GM21423 (cell line): ENCODE results near the gene MBNL1.
"Not testable (repeated sequence)": the region's sequence is repeated elsewhere in the genome, so short reads cannot be mapped to it uniquely, and the experiment has no call there.

ENCODE experiments used
- ATAC-seq: cut with Tn5 transposase; IDR thresholded peaks from one replicate; pipeline ENCODE4 v1.9.1; 2021; ENCODE audit warnings: mild to moderate bottlenecking, moderate library complexity; ENCODE audit not compliant: unreplicated experiment

The MBNL1 gene

GRCh38 chr3:152438181-152438580, 169.5 kb downstream of the MBNL1 start:
- no peak for ATAC-seq

GRCh38 chr3:152438706-152439105, 170.0 kb downstream of the MBNL1 start:
- no peak for ATAC-seq

GRCh38 chr3:152440243-152440642, 171.5 kb downstream of the MBNL1 start:
- ATAC-seq = not testable (repeated sequence)

- ATAC-seq = no peak
Measured at GRCh38 chr3:152443212-152444023, 174.7 kb downstream of the MBNL1 start.

GRCh38 chr3:152444029-152444641, 175.4 kb downstream of the MBNL1 start:
- ATAC-seq = no peak

- ATAC-seq = no peak
Measured at GRCh38 chr3:152445212-152445611, 176.5 kb downstream of the MBNL1 start.

GRCh38 chr3:152446495-152446894, 177.8 kb downstream of the MBNL1 start:
- ATAC-seq = no peak

GRCh38 chr3:152447511-152447910, 178.8 kb downstream of the MBNL1 start:
- ATAC-seq = no peak

- no peak for ATAC-seq
Measured at GRCh38 chr3:152448091-152448490, 179.4 kb downstream of the MBNL1 start.

- no peak for ATAC-seq
Measured at GRCh38 chr3:152452318-152452717, 183.6 kb downstream of the MBNL1 start.

GRCh38 chr3:152454076-152454875, 185.5 kb downstream of the MBNL1 start:
- ATAC-seq = no peak

GRCh38 chr3:152455989-152456388, 187.3 kb downstream of the MBNL1 start:
- ATAC-seq = no peak

GRCh38 chr3:152457500-152458375, 189.0 kb downstream of the MBNL1 start:
- ATAC-seq = no peak

GRCh38 chr3:152458376-152459117, 189.8 kb downstream of the MBNL1 start:
- ATAC-seq = no peak

GRCh38 chr3:152459118-152459515, 190.4 kb downstream of the MBNL1 start:
- no peak for ATAC-seq

GRCh38 chr3:152459572-152459971, 190.8 kb downstream of the MBNL1 start:
- no peak for ATAC-seq

- no peak for ATAC-seq
Measured at GRCh38 chr3:152460936-152461335, 192.2 kb downstream of the MBNL1 start.

- ATAC-seq = no peak
Measured at GRCh38 chr3:152461460-152461859, 192.7 kb downstream of the MBNL1 start.

- no peak for ATAC-seq
Measured at GRCh38 chr3:152466784-152467183, 198.1 kb downstream of the MBNL1 start.
